ENCODE data around the gene ROR1. TPM values are rescaled to one million over a fixed set of nuclear protein-coding genes. Genes with fewer than 3 reads are reported as not detected.

The ROR1 gene
- total and polyA plus RNA-seq, 5 donors, result 3.4 to 32.5 (median 11.9) TPM

- H3K4me1 ChIP-seq (ENCODE audit: control insufficient read depth, insufficient read depth, low read length), result peaks cover 2% of the 10 kb centered on the region
- WGBS, result 40% methylated on average over 3 of the region's 3 CpGs
- ATAC-seq (no peak), DNase-seq (no peak)
- no peak overlapping the region for H3K4me3 ChIP-seq (ENCODE audit: low read length)
- no peaks in the 10 kb centered on the region for H3K27me3 ChIP-seq (ENCODE audit: control insufficient read depth, insufficient read depth)
- H3K9me3 ChIP-seq (ENCODE audit: control insufficient read depth, low read length), result no peaks in the 10 kb centered on the region
- intact Hi-C loops (cut with DNase I), result no loop called here
- H3K27ac ChIP-seq (ENCODE audit: low read length), result no peak overlapping the region
These were observed 398.7 kb downstream of the ROR1 start for GRCh38 chr1:64172458-64172983.

GRCh38 chr1:64173336-64173940, 399.6 kb downstream of the ROR1 start:
- H3K9me3 ChIP-seq (ENCODE audit: control insufficient read depth, low read length), result no peaks in the 10 kb centered on the region
- DNase-seq (no peak), ATAC-seq (no peak)
- no peak overlapping the region for H3K4me3 ChIP-seq (ENCODE audit: low read length)
- H3K4me1 ChIP-seq (ENCODE audit: control insufficient read depth, insufficient read depth, low read length), result peaks cover 2% of the 10 kb centered on the region
- intact Hi-C loops (cut with DNase I), result no loop called here
- H3K27ac ChIP-seq (ENCODE audit: low read length), result no peak overlapping the region
- H3K27me3 ChIP-seq (ENCODE audit: control insufficient read depth, insufficient read depth), result no peaks in the 10 kb centered on the region
- WGBS, result 57% methylated on average over 6 of the region's 6 CpGs

GRCh38 chr1:64175639-64176038, 401.8 kb downstream of the ROR1 start:
- intact Hi-C loops (cut with DNase I), result no loop called here
- no peak for ATAC-seq
- peaks cover 2% of the 10 kb centered on the region for H3K4me1 ChIP-seq (ENCODE audit: control insufficient read depth, insufficient read depth, low read length)
- DNase-seq, result no peak
- no peaks in the 10 kb centered on the region for H3K27me3 ChIP-seq (ENCODE audit: control insufficient read depth, insufficient read depth)
- no peak overlapping the region for H3K4me3 ChIP-seq (ENCODE audit: low read length)
- no peak overlapping the region for H3K27ac ChIP-seq (ENCODE audit: low read length)
- no peaks in the 10 kb centered on the region for H3K9me3 ChIP-seq (ENCODE audit: control insufficient read depth, low read length)

- ATAC-seq (no peak), DNase-seq (no peak)
- WGBS, result 86% methylated on average over 3 of the region's 3 CpGs
- H3K4me3 ChIP-seq (ENCODE audit: low read length), result no peak overlapping the region
- H3K27me3 ChIP-seq (ENCODE audit: control insufficient read depth, insufficient read depth), result no peaks in the 10 kb centered on the region
- no peak overlapping the region for H3K27ac ChIP-seq (ENCODE audit: low read length)
- intact Hi-C loops (cut with DNase I), result no loop called here
- no peaks in the 10 kb centered on the region for H3K9me3 ChIP-seq (ENCODE audit: control insufficient read depth, low read length)
- H3K4me1 ChIP-seq (ENCODE audit: control insufficient read depth, insufficient read depth, low read length), result peaks cover 2% of the 10 kb centered on the region
These were observed 402.8 kb downstream of the ROR1 start for GRCh38 chr1:64176659-64177058.

GRCh38 chr1:64179588-64179987, 405.8 kb downstream of the ROR1 start:
- intact Hi-C loops (cut with DNase I), result no loop called here
- no peaks in the 10 kb centered on the region for H3K9me3 ChIP-seq (ENCODE audit: control insufficient read depth, low read length)
- H3K4me3 ChIP-seq (ENCODE audit: low read length), result no peak overlapping the region
- no peaks in the 10 kb centered on the region for H3K27me3 ChIP-seq (ENCODE audit: control insufficient read depth, insufficient read depth)
- H3K4me1 ChIP-seq (ENCODE audit: control insufficient read depth, insufficient read depth, low read length), result peaks cover 4% of the 10 kb centered on the region
- no peak for ATAC-seq
- H3K27ac ChIP-seq (ENCODE audit: low read length), result no peak overlapping the region
- no peak for DNase-seq
- 76% methylated on average over 4 of the region's 4 CpGs for WGBS

GRCh38 chr1:64182207-64182606, 408.4 kb downstream of the ROR1 start:
- H3K9me3 ChIP-seq (ENCODE audit: control insufficient read depth, low read length), result no peaks in the 10 kb centered on the region
- intact Hi-C loops (cut with DNase I), result no loop called here
- ATAC-seq (no peak), DNase-seq (no peak)
- H3K27me3 ChIP-seq (ENCODE audit: control insufficient read depth, insufficient read depth), result no peaks in the 10 kb centered on the region
- H3K4me3 ChIP-seq (ENCODE audit: low read length), result no peak overlapping the region
- peaks cover 4% of the 10 kb centered on the region for H3K4me1 ChIP-seq (ENCODE audit: control insufficient read depth, insufficient read depth, low read length)
- no peak overlapping the region for H3K27ac ChIP-seq (ENCODE audit: low read length)
- WGBS, result 82% methylated on average over 2 of the region's 2 CpGs

- no peak overlapping the region for H3K4me3 ChIP-seq (ENCODE audit: low read length)
- peaks cover 4% of the 10 kb centered on the region for H3K4me1 ChIP-seq (ENCODE audit: control insufficient read depth, insufficient read depth, low read length)
- 57% methylated on average over 5 of the region's 5 CpGs for WGBS
- intact Hi-C loops (cut with DNase I), result no loop called here
- no peak overlapping the region for H3K27ac ChIP-seq (ENCODE audit: low read length)
- ATAC-seq (no peak), DNase-seq (peak in 1 of 3 donors; percentile 31)
- no peaks in the 10 kb centered on the region for H3K27me3 ChIP-seq (ENCODE audit: control insufficient read depth, insufficient read depth)
- H3K9me3 ChIP-seq (ENCODE audit: control insufficient read depth, low read length), result no peaks in the 10 kb centered on the region
These were observed 409.7 kb downstream of the ROR1 start for GRCh38 chr1:64183395-64184002.

- no peak overlapping the region for H3K4me3 ChIP-seq (ENCODE audit: low read length)
- no peak for DNase-seq
- intact Hi-C loops (cut with DNase I), result no loop called here
These were observed 410.2 kb downstream of the ROR1 start for GRCh38 chr1:64184003-64184440.

GRCh38 chr1:64186138-64186897, 412.5 kb downstream of the ROR1 start:
- WGBS, result 77% methylated on average over 10 of the region's 10 CpGs
- Histone ChIP-seq H3K4me3 (ENCODE audit: low read length) (no peak overlapping the region), H3K4me1 (ENCODE audit: control insufficient read depth, insufficient read depth, low read length) (peaks cover 4% of the 10 kb centered on the region), H3K9me3 (ENCODE audit: control insufficient read depth, low read length) (no peaks in the 10 kb centered on the region), H3K27me3 (ENCODE audit: control insufficient read depth, insufficient read depth) (no peaks in the 10 kb centered on the region), H3K27ac (ENCODE audit: low read length) (peak overlapping the region; percentile 65)
- DNase-seq, result peak in 1 of 3 donors; percentile 53
- ATAC-seq, result peak; percentile 14 to 49
- intact Hi-C loops (cut with DNase I), result no loop called here

More at GRCh38 chr1:64184003-64184440, 410.2 kb downstream of the ROR1 start:
- 82% methylated on average over 5 of the region's 5 CpGs for WGBS
- no peaks in the 10 kb centered on the region for H3K9me3 ChIP-seq (ENCODE audit: control insufficient read depth, low read length)
- peaks cover 4% of the 10 kb centered on the region for H3K4me1 ChIP-seq (ENCODE audit: control insufficient read depth, insufficient read depth, low read length)
- no peak overlapping the region for H3K27ac ChIP-seq (ENCODE audit: low read length)
- ATAC-seq, result no peak
- H3K27me3 ChIP-seq (ENCODE audit: control insufficient read depth, insufficient read depth), result no peaks in the 10 kb centered on the region

- 88% methylated on average over 7 of the region's 7 CpGs for WGBS
- peaks cover 4% of the 10 kb centered on the region for H3K4me1 ChIP-seq (ENCODE audit: control insufficient read depth, insufficient read depth, low read length)
- H3K27me3 ChIP-seq (ENCODE audit: control insufficient read depth, insufficient read depth), result no peaks in the 10 kb centered on the region
- H3K4me3 ChIP-seq (ENCODE audit: low read length), result no peak overlapping the region
- ATAC-seq (no peak), DNase-seq (no peak)
- intact Hi-C loops (cut with DNase I), result no loop called here
- H3K9me3 ChIP-seq (ENCODE audit: control insufficient read depth, low read length), result no peaks in the 10 kb centered on the region
- no peak overlapping the region for H3K27ac ChIP-seq (ENCODE audit: low read length)
These were observed 413.1 kb downstream of the ROR1 start for GRCh38 chr1:64186898-64187280.

- no peak overlapping the region for H3K4me3 ChIP-seq (ENCODE audit: low read length)
- intact Hi-C loops (cut with DNase I), result no loop called here
- ATAC-seq, result no peak
- H3K27ac ChIP-seq (ENCODE audit: low read length), result no peak overlapping the region
- WGBS, result 93% methylated on average over 4 of the region's 4 CpGs
- H3K27me3 ChIP-seq (ENCODE audit: control insufficient read depth, insufficient read depth), result no peaks in the 10 kb centered on the region
- no peak for DNase-seq
- H3K4me1 ChIP-seq (ENCODE audit: control insufficient read depth, insufficient read depth, low read length), result peaks cover 4% of the 10 kb centered on the region
- H3K9me3 ChIP-seq (ENCODE audit: control insufficient read depth, low read length), result no peaks in the 10 kb centered on the region
These were observed 413.8 kb downstream of the ROR1 start for GRCh38 chr1:64187646-64188045.
